ENCODE results near the gene SDK1. TPM values are rescaled to one million over a fixed set of nuclear protein-coding genes. Genes with fewer than 3 reads are reported as not detected.

Gene SDK1
- total RNA-seq, 1 donor from 2014 or later = 1.1 TPM

- DNase-seq (ENCODE audit: low read depth, low spot score) = no peak
Observed at GRCh38 chr7:3408814-3409595, 108.0 kb downstream of the SDK1 start.

GRCh38 chr7:3412871-3413270 lies 111.8 kb downstream of the SDK1 start:
- no peak for DNase-seq (ENCODE audit: low read depth, low spot score)

GRCh38 chr7:3415861-3416312 lies 114.8 kb downstream of the SDK1 start:
- DNase-seq (ENCODE audit: low read depth, low spot score) = no peak

GRCh38 chr7:3416453-3416852 lies 115.4 kb downstream of the SDK1 start:
- no peak for DNase-seq (ENCODE audit: low read depth, low spot score)

- no peak for DNase-seq (ENCODE audit: low read depth, low spot score)
Observed at GRCh38 chr7:3425087-3425486, 124.0 kb downstream of the SDK1 start.

- no peak for DNase-seq (ENCODE audit: low read depth, low spot score)
Observed at GRCh38 chr7:3426064-3426463, 125.0 kb downstream of the SDK1 start.

- DNase-seq (ENCODE audit: low read depth, low spot score) = no peak
Observed at GRCh38 chr7:3427957-3428356, 126.9 kb downstream of the SDK1 start.

GRCh38 chr7:3429981-3430380 lies 128.9 kb downstream of the SDK1 start:
- DNase-seq (ENCODE audit: low read depth, low spot score) = no peak

- no peak for DNase-seq (ENCODE audit: low read depth, low spot score)
Observed at GRCh38 chr7:3430588-3430987, 129.5 kb downstream of the SDK1 start.

- no peak for DNase-seq (ENCODE audit: low read depth, low spot score)
Observed at GRCh38 chr7:3431306-3431705, 130.3 kb downstream of the SDK1 start.

GRCh38 chr7:3432911-3433310 lies 131.9 kb downstream of the SDK1 start:
- DNase-seq (ENCODE audit: low read depth, low spot score) = no peak

GRCh38 chr7:3434611-3435010 lies 133.6 kb downstream of the SDK1 start:
- DNase-seq (ENCODE audit: low read depth, low spot score) = no peak

GRCh38 chr7:3436112-3436511 lies 135.1 kb downstream of the SDK1 start:
- no peak for DNase-seq (ENCODE audit: low read depth, low spot score)

GRCh38 chr7:3436746-3437145 lies 135.7 kb downstream of the SDK1 start:
- DNase-seq (ENCODE audit: low read depth, low spot score) = peak; percentile 11

GRCh38 chr7:3437467-3437866 lies 136.4 kb downstream of the SDK1 start:
- no peak for DNase-seq (ENCODE audit: low read depth, low spot score)

GRCh38 chr7:3438352-3438751 lies 137.3 kb downstream of the SDK1 start:
- DNase-seq (ENCODE audit: low read depth, low spot score) = no peak

GRCh38 chr7:3439333-3440030 lies 138.4 kb downstream of the SDK1 start:
- peak; percentile 45 for DNase-seq (ENCODE audit: low read depth, low spot score)

- no peak for DNase-seq (ENCODE audit: low read depth, low spot score)
Observed at GRCh38 chr7:3440509-3440908, 139.5 kb downstream of the SDK1 start.

- no peak for DNase-seq (ENCODE audit: low read depth, low spot score)
Observed at GRCh38 chr7:3443716-3444115, 142.7 kb downstream of the SDK1 start.

- no peak for DNase-seq (ENCODE audit: low read depth, low spot score)
Observed at GRCh38 chr7:3446786-3447185, 145.7 kb downstream of the SDK1 start.

- DNase-seq (ENCODE audit: low read depth, low spot score) = no peak
Observed at GRCh38 chr7:3451701-3452100, 150.6 kb downstream of the SDK1 start.

GRCh38 chr7:3453398-3453797 lies 152.3 kb downstream of the SDK1 start:
- DNase-seq (ENCODE audit: low read depth, low spot score) = no peak
